GM12878 (cell line): ENCODE data around the gene IFIT2. TPM values are rescaled to one million over a fixed set of nuclear protein-coding genes. Genes with fewer than 3 reads are reported as not detected.
"Not testable (repeated sequence)": the region's sequence is repeated elsewhere in the genome, so short reads cannot be mapped to it uniquely, and the experiment has no call there.

Experiments
- ATAC-seq: fragments of 200-7000 bp; cut with Tn5 transposase; 3 replicates; pipeline ENCODE4 v1.9.1; 2020; ENCODE audit warnings: mild to moderate bottlenecking, moderate library complexity
- BruUV-seq: library from RNA; stranded (reverse); fragments of 400-500 nt; replicated peaks from 2 replicates; lab custom pipeline; 2021; lab: Mats Ljungman, UMichigan
- CTCF ChIA-PET: fragments of 300-600 bp; sonication (Branson Sonifier 250); formaldehyde crosslinking; extraction: SDS; loops from one replicate; lab custom pipeline; 2021; ENCODE audit warnings: inconsistent platforms; lab: Yijun Ruan, JAX
- POLR2A ChIA-PET: fragments of 350-600 bp; formaldehyde crosslinking; extraction: SDS; loops from one replicate; lab custom pipeline; 2021; ENCODE audit warnings: inconsistent platforms; lab: Charles Lee
- RAD21 ChIA-PET: fragments of 300-600 bp; sonication (Branson Sonifier 250); formaldehyde crosslinking; loops from one replicate; lab custom pipeline; 2023; ENCODE audit warnings: antibody characterized with exemption; ENCODE audit not compliant: unreplicated experiment; lab: Charles Lee
- SMC1A ChIA-PET: fragments of 300-600 bp; sonication (Branson Sonifier 250); formaldehyde crosslinking; loops from one replicate; lab custom pipeline; 2023; ENCODE audit not compliant: unreplicated experiment, uncharacterized antibody; lab: Charles Lee
- DNase-seq: peaks from one replicate; pipeline ENCODE4 v3.0.0-alpha.2; 2011; ENCODE audit warnings: low read depth, low spot score
- FAIRE-seq: peaks from 3 replicates; lab custom pipeline; 2011; peaks lifted over from hg19 to GRCh38; lab: Jason Lieb, UNC
- H2AFZ ChIP-seq: 2 replicates; pipeline ENCODE4 v1.6.0; 2011; ENCODE audit warnings: low read depth, low read length, control low read depth; ENCODE audit not compliant: control insufficient read depth
- H3K27ac ChIP-seq: 2 replicates; pipeline ENCODE4 v1.5.1; 2011; ENCODE audit warnings: control low read depth; ENCODE audit not compliant: control insufficient read depth, insufficient read depth
- H3K27me3 ChIP-seq, 2 experiments: replicated peaks in 1 of 2; 2 replicates each; pipeline versions ENCODE4 v1.6.0 to v1.6.1; 2011; ENCODE audit warnings: low read length in 1 of 2; ENCODE audit not compliant: control insufficient read depth in 2 of 2, insufficient read depth in 2 of 2
- H3K36me3 ChIP-seq, 2 experiments: 2 replicates each; pipeline ENCODE4 v1.5.1; 2011; ENCODE audit warnings: low read length in 1 of 2; ENCODE audit not compliant: control insufficient read depth in 2 of 2, insufficient read depth in 2 of 2
- H3K4me1 ChIP-seq: 2 replicates; pipeline ENCODE4 v1.6.1; 2011; ENCODE audit warnings: mild to moderate bottlenecking, low read length, moderate library complexity, mixed read lengths; ENCODE audit not compliant: control insufficient read depth, insufficient read depth
- H3K4me2 ChIP-seq: 2 replicates; pipeline ENCODE4 v1.6.0; 2011; ENCODE audit warnings: control low read depth; ENCODE audit not compliant: control insufficient read depth, insufficient read depth
- H3K4me3 ChIP-seq: fragments of 200-600 bp; sonication (generic); 2 replicates; pipeline ENCODE4 v1.5.1; 2016
- H3K79me2 ChIP-seq: 2 replicates; pipeline ENCODE4 v1.6.0; 2011; ENCODE audit warnings: low read length; ENCODE audit not compliant: control insufficient read depth, insufficient read depth
- H3K9ac ChIP-seq: 2 replicates; pipeline ENCODE4 v1.8.0; 2011; ENCODE audit warnings: low read length, control low read depth, mixed read lengths; ENCODE audit not compliant: control insufficient read depth, insufficient read depth
- H3K9me3 ChIP-seq: replicated peaks from 3 replicates; pipeline ENCODE4 v1.5.1; 2011; ENCODE audit warnings: mild to moderate bottlenecking, low read length; ENCODE audit not compliant: control insufficient read depth, insufficient read depth
- H4K20me1 ChIP-seq: 2 replicates; pipeline ENCODE4 v1.6.0; 2011; ENCODE audit not compliant: control insufficient read depth, insufficient read depth
- CTCF ChIP-seq, 3 experiments: IDR thresholded peaks in 2 of 3; conservative IDR thresholded peaks in 1 of 3; 2 replicates each; pipeline ENCODE4 v1.5.1; 2011; ENCODE audit warnings: low read depth in 3 of 3, low read length in 3 of 3, mild to moderate bottlenecking in 3 of 3, control low read depth in 2 of 3, moderate library complexity in 2 of 3, inconsistent platforms in 1 of 3, mixed read lengths in 1 of 3; ENCODE audit not compliant: control insufficient read depth in 2 of 3, insufficient read depth in 1 of 3; ENCODE audit errors: extremely low read depth in 1 of 3
- IKZF2 ChIP-seq, 2 experiments: fragments of 450-650 bp; IDR thresholded peaks; 2 replicates each; pipeline ENCODE4 v1.6.1; 2017; ENCODE audit warnings: mild to moderate bottlenecking in 2 of 2, moderate library complexity in 2 of 2
- NBN ChIP-seq: fragments of 450-650 bp; IDR thresholded peaks from 2 replicates; pipeline ENCODE4 v1.6.1; 2016
- NFYB ChIP-seq: IDR thresholded peaks from 2 replicates; pipeline ENCODE4 v1.6.1; 2011; ENCODE audit warnings: low read depth, mild to moderate bottlenecking, low read length, improper control_type of control experiment, moderate library complexity; ENCODE audit not compliant: insufficient read depth
- POLR2AphosphoS2 ChIP-seq: IDR thresholded peaks from 2 replicates; pipeline ENCODE4 v1.6.1; 2011; ENCODE audit warnings: low read depth, mild to moderate bottlenecking, low read length, improper control_type of control experiment, moderate library complexity
- POLR2AphosphoS5 ChIP-seq: IDR thresholded peaks from 2 replicates; pipeline ENCODE4 v1.6.1; 2011; ENCODE audit warnings: mild to moderate bottlenecking, low read length, inconsistent platforms
- SMAD5 ChIP-seq: IDR thresholded peaks from 2 replicates; pipeline ENCODE4 v1.6.1; 2016; ENCODE audit warnings: antibody characterized with exemption, low read depth
- SREBF1 ChIP-seq: IDR thresholded peaks from 2 replicates; pipeline ENCODE4 v1.6.1; 2012; ENCODE audit warnings: mild to moderate bottlenecking, low read length
- TBL1XR1 ChIP-seq: IDR thresholded peaks from 2 replicates; pipeline ENCODE4 v1.6.1; 2012; ENCODE audit warnings: low read depth, low read length, improper control_type of control experiment
- YBX1 ChIP-seq: fragments of 450-650 bp; IDR thresholded peaks from 2 replicates; pipeline ENCODE4 v1.6.1; 2016; ENCODE audit warnings: antibody characterized with exemption
- ZNF24 ChIP-seq: fragments of 450-650 bp; IDR thresholded peaks from 2 replicates; pipeline ENCODE4 v1.6.1; 2017; ENCODE audit warnings: antibody characterized with exemption, mild to moderate bottlenecking
- WGBS: methylation state at CpG from one replicate; pipeline ENCODE4 v1.1.6; 2016; ENCODE audit warnings: low lambda C conversion rate; ENCODE audit not compliant: insufficient replicate concordance, insufficient coverage; ENCODE audit errors: missing lambda C conversion rate; 5-methylcytosine and 5-hydroxymethylcytosine counted together
- in situ Hi-C: fragments of 300-500 bp; cut with MboI; formaldehyde crosslinking; loops from 9 replicates; pipeline ENCODE4 v1.14.3; 2018; ENCODE audit warnings: mixed read lengths
- intact Hi-C: fragments of 100-400 bp; cut with micrococcal nuclease; formaldehyde crosslinking; loops from one replicate; pipeline ENCODE4 v1.14.2; 2022; ENCODE audit not compliant: unreplicated experiment
- polyA plus RNA-seq, 11 experiments: library from polyadenylated mRNA; depleted of rRNA in 4 of 11; unstranded in 6 of 11; stranded (reverse) in 5 of 11; fragments of >200 nt; fragmentation: Nextera tagmentation in 4 of 11; fragmentation: Illumina TruSeq in 1 of 11; extraction: Ambion mirVana in 4 of 11; extraction: Trizol in 1 of 11; gene quantifications; 1 replicate in 1 of 11; 2 replicates in 10 of 11; pipeline versions ENCODE4 v1.2.1 to v1.2.3, GENCODE V29; 2011 to 2016; ENCODE audit warnings: inconsistent platforms in 2 of 11, missing spikeins in 2 of 11, low read depth in 1 of 11
- total RNA-seq, 4 experiments: library from RNA; depleted of rRNA in 3 of 4; stranded (reverse); fragments of >200 nt in 3 of 4; fragmentation: Illumina TruSeq in 1 of 4; extraction: Trizol in 1 of 4; gene quantifications; 2 replicates each; pipeline versions ENCODE4 v1.2.1 to v1.2.3, GENCODE V29; 2013 to 2021

The IFIT2 gene
- total and polyA plus RNA-seq, 10 of the 15 experiments (the other 5 are each of a cell fraction or from before 2014, with no cell fraction given), result 5.2 to 14.8 (median 9.7) TPM

- Histone ChIP-seq H3K9ac (no peak overlapping the region), H3K9me3 (no peaks in the 10 kb centered on the region; the same call in 2 of the 3 replicates), H2AFZ (no peak overlapping the region), H3K27ac (no peak overlapping the region), H3K4me2 (no peak overlapping the region), H3K79me2 (no peaks in the 10 kb centered on the region), H3K36me3 (no peaks in the 10 kb centered on the region), H3K27me3 (no peaks in the 10 kb centered on the region), H3K4me1 (no peaks in the 10 kb centered on the region), H4K20me1 (no peaks in the 10 kb centered on the region), H3K4me3 (no peak overlapping the region)
- ChIA-PET CTCF (interaction anchor here (1.2 to 2.4 kb wide), 2 partner anchors 10 to 85 kb away, joined by 3 to 10 read pairs; no protein-coding TSS in a partner anchor), POLR2A (no interaction called here), RAD21 (interaction anchor here (1.2 kb wide), 1 partner anchor 86 kb away, joined by 5 read pairs; no protein-coding TSS in a partner anchor), SMC1A (interaction anchor here (1.4 kb wide), 2 partner anchors 9 to 85 kb away, joined by 3 to 4 read pairs; no protein-coding TSS in a partner anchor)
- WGBS, result 62% methylated on average over 4 of the region's 4 CpGs
- FAIRE-seq, result no peak
- ATAC-seq, result no peak
- no peak for DNase-seq
- no TSS peak for BruUV-seq
- in situ Hi-C loops, result no loop called here
- intact Hi-C loops, result no loop called here
- TF ChIP-seq ZNF24, result no peak
- no peak for TF ChIP-seq CTCF (IDR thresholded peaks at IDR 0.05 in 2 of 3, conservative IDR thresholded peaks at IDR 0.05 in 1 of 3; ENCODE audit: control insufficient read depth in 2 of 3, extremely low read depth in 1 of 3, insufficient read depth in 1 of 3, low read depth in 3 of 3, low read length in 3 of 3)
- no peak for TF ChIP-seq YBX1
- TF ChIP-seq NBN, result no peak
- no peak for TF ChIP-seq NFYB
- TF ChIP-seq TBL1XR1, result no peak
- no peak for TF ChIP-seq SMAD5
- TF ChIP-seq POLR2AphosphoS2, result no peak
- TF ChIP-seq POLR2AphosphoS5, result no peak
- no peak for TF ChIP-seq IKZF2 (IDR thresholded peaks at IDR 0.05)
- TF ChIP-seq SREBF1, result no peak
Measured at GRCh38 chr10:89283936-89284475, 17.8 kb upstream of the IFIT2 start.

GRCh38 chr10:89284711-89285110 is 17.1 kb upstream of the IFIT2 start:
- DNase-seq, H2AFZ ChIP-seq, BruUV-seq, POLR2A ChIA-PET, RAD21 ChIA-PET, H3K36me3 ChIP-seq, H3K4me2 ChIP-seq, H3K27me3 ChIP-seq, H3K9me3 ChIP-seq, FAIRE-seq, H4K20me1 ChIP-seq, in situ Hi-C loops, H3K9ac ChIP-seq, H3K79me2 ChIP-seq, intact Hi-C loops, ATAC-seq, H3K4me3 ChIP-seq, H3K4me1 ChIP-seq, H3K27ac ChIP-seq: not testable (repeated sequence)
- 76% methylated on average over 6 of the region's 6 CpGs for WGBS
- CTCF ChIA-PET, result interaction anchor here (1.2 kb wide), 1 partner anchor 11 kb away, joined by 3 read pairs; no protein-coding TSS in a partner anchor
- SMC1A ChIA-PET, result interaction anchor here (1.4 kb wide), 1 partner anchor 9 kb away, joined by 3 read pairs; no protein-coding TSS in a partner anchor
